GM12892 (cell line): ENCODE results near the gene GALNT13.
"Not testable (repeated sequence)": the region's sequence is repeated elsewhere in the genome, so short reads cannot be mapped to it uniquely, and the experiment has no call there.

Source experiments
- DNase-seq: peaks from one replicate; pipeline ENCODE4 v3.0.0; 2011; ENCODE audit not compliant: insufficient read length
- FAIRE-seq: peaks from 2 replicates; lab custom pipeline; 2011; peaks lifted over from hg19 to GRCh38; lab: Jason Lieb, UNC
- POLR2A ChIP-seq: IDR thresholded peaks from 2 replicates; pipeline ENCODE4 v1.6.1; 2011; ENCODE audit warnings: low read depth, low read length, control low read depth
- POLR2AphosphoS5 ChIP-seq: IDR thresholded peaks from 2 replicates; pipeline ENCODE4 v1.6.1; 2011; ENCODE audit warnings: low read depth, low read length, control low read depth
- TAF1 ChIP-seq: IDR thresholded peaks from 2 replicates; pipeline ENCODE4 v1.6.1; 2011; ENCODE audit warnings: low read depth, mild to moderate bottlenecking, control low read depth, low read length, borderline replicate concordance

The GALNT13 gene

GRCh38 chr2:154466226-154466625 is 594.5 kb downstream of the GALNT13 start:
- no peak for TF ChIP-seq POLR2A
- no peak for TF ChIP-seq TAF1
- TF ChIP-seq POLR2AphosphoS5, result no peak
- DNase-seq (no peak), FAIRE-seq (no peak)

- DNase-seq, result no peak
- TF ChIP-seq TAF1 (no peak), POLR2AphosphoS5 (no peak), POLR2A (no peak)
- FAIRE-seq, result no peak
These were observed 598.7 kb downstream of the GALNT13 start for GRCh38 chr2:154470376-154470775.

GRCh38 chr2:154471492-154471891 is 599.8 kb downstream of the GALNT13 start:
- DNase-seq, FAIRE-seq: not testable (repeated sequence)

GRCh38 chr2:154477319-154477718 is 605.6 kb downstream of the GALNT13 start:
- FAIRE-seq, result no peak

GRCh38 chr2:154480521-154480920 is 608.8 kb downstream of the GALNT13 start:
- FAIRE-seq, result no peak

More at GRCh38 chr2:154477319-154477718, 605.6 kb downstream of the GALNT13 start:
- no peak for TF ChIP-seq TAF1
- TF ChIP-seq POLR2AphosphoS5, result no peak
- no peak for TF ChIP-seq POLR2A
- DNase-seq, result no peak

GRCh38 chr2:154481336-154481735 is 609.6 kb downstream of the GALNT13 start:
- DNase-seq (no peak), FAIRE-seq (no peak)
- TF ChIP-seq POLR2A, result no peak
- no peak for TF ChIP-seq POLR2AphosphoS5
- TF ChIP-seq TAF1, result no peak

More at GRCh38 chr2:154480521-154480920, 608.8 kb downstream of the GALNT13 start:
- TF ChIP-seq POLR2AphosphoS5 (no peak), TAF1 (no peak)
- DNase-seq, result no peak

- TF ChIP-seq POLR2A, result no peak
- TF ChIP-seq TAF1, result no peak
- TF ChIP-seq POLR2AphosphoS5, result no peak
- FAIRE-seq, result no peak
- DNase-seq, result no peak
These were observed 612.8 kb downstream of the GALNT13 start for GRCh38 chr2:154484338-154485099.

GRCh38 chr2:154488801-154489200 is 617.1 kb downstream of the GALNT13 start:
- no peak for TF ChIP-seq POLR2A
- no peak for DNase-seq
- FAIRE-seq, result no peak

- FAIRE-seq, result no peak
- DNase-seq, result no peak
- TF ChIP-seq TAF1, result no peak
- TF ChIP-seq POLR2A, result no peak
These were observed 617.6 kb downstream of the GALNT13 start for GRCh38 chr2:154489266-154489858.

- no peak for TF ChIP-seq TAF1
- TF ChIP-seq POLR2A, result no peak
- TF ChIP-seq POLR2AphosphoS5, result no peak
- FAIRE-seq, result no peak
- DNase-seq, result no peak
These were observed 618.8 kb downstream of the GALNT13 start for GRCh38 chr2:154490530-154490929.

GRCh38 chr2:154495455-154495868 is 623.7 kb downstream of the GALNT13 start:
- no peak for TF ChIP-seq POLR2AphosphoS5
- no peak for TF ChIP-seq POLR2A
- no peak for TF ChIP-seq TAF1

GRCh38 chr2:154497019-154497418 is 625.3 kb downstream of the GALNT13 start:
- FAIRE-seq, result no peak
- no peak for TF ChIP-seq TAF1
- no peak for TF ChIP-seq POLR2AphosphoS5
- no peak for TF ChIP-seq POLR2A
- no peak for DNase-seq

More at GRCh38 chr2:154495455-154495868, 623.7 kb downstream of the GALNT13 start:
- FAIRE-seq (no peak), DNase-seq (no peak)
